NCI-H774 (cell line): Measurements from ENCODE around the gene MED13L.

Experiments
- DNase-seq: peaks from one replicate; lab custom pipeline; 2025; lab: John Stamatoyannopoulos, UW

The MED13L gene

DNA sequence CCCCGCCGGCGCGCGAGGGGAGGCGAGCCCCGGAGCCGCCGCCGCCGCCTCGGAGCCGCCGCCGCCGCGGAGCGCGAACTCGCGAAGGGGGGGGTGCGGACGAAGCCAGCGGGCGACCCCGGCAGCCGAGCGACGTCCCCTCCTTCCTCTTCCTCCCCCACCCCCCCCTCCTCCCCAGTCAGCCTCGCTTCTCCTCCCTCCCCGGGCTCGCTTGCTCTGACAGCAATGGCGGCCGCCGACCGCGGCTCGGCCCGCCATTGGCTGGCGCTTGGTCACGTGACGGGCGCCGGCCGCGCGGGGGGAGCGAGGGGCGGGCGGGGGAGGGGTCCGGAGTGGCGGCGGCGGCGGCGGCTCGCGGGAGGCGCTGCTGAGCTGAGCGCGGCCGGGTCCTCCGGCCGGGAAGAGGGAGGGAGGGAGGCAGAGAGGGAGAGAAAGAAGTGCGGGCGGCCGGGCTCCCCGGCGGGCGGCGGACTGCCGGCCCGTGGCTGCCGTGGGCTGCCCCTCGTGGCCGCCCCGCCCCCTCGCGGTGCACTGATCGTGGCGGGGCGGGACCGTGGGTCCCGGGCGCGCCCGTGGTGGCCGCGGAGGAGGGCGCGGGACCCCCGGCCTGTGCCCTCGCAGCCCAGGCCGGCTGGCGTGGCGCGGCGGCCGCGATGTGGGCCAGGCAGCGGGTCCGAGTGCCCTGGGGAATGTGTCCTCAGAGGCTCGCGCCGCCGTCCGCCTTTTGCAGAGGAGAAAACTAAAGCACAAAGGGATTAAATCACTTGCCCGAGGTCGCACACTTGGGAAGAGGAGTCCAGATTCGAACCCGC lies at the start of gene MED13L:
TSS of gene MED13L (minus strand) at position 227 of the 812 bp plus-strand sequence. CDS start 562 bp downstream, outside the sequence.
- DNase-seq: peak; percentile 92

DNA sequence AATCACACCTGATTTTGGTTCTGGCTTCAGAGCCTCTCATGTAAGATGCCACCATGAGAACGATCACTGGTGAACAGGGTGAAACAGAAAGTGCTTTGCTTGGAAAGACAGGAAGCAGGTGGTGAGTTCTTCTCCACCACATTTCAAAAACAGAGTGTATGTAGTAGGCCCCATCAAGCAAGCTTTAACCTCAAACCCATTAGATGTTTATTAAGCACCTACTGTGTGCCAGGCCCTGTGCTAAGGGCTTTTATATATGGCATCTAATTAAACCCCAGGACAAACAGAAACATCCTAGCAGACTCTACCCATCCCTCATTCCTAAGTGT lies 47.8 kb upstream of the MED13L start:
- no peak for DNase-seq

DNA sequence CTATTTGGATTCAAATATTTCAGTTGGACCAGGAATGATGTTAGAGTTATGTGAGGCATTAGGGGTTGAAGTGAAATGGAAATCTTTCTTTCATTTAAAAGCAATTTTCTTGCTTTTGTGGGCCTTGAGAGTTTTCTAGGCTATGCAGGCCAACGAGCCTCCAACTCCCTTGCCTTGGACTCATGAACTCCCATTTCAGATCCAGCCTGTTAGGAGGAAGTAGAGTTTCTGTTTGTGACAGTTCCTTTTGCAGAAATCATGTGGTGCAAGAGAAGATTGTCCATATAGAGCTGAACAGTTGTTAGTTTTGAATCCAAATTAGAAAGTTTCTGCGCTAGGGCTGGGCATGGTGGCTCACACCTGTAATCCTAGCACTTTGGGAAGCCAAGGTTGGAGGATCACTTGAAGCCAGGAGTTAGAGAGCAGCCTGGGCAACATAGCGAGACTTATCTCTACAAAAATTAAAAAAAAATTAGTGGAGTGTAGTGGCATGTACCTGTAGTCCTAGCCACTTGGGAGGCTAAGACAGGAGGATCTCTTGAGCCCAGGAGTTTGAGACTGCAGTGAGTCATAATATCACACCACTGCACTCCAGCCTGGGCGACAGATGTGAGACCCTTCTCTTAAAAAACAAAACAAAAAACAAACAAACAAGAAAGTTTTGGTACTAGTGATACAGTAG lies 47.3 kb upstream of the MED13L start:
- DNase-seq: no peak

DNA sequence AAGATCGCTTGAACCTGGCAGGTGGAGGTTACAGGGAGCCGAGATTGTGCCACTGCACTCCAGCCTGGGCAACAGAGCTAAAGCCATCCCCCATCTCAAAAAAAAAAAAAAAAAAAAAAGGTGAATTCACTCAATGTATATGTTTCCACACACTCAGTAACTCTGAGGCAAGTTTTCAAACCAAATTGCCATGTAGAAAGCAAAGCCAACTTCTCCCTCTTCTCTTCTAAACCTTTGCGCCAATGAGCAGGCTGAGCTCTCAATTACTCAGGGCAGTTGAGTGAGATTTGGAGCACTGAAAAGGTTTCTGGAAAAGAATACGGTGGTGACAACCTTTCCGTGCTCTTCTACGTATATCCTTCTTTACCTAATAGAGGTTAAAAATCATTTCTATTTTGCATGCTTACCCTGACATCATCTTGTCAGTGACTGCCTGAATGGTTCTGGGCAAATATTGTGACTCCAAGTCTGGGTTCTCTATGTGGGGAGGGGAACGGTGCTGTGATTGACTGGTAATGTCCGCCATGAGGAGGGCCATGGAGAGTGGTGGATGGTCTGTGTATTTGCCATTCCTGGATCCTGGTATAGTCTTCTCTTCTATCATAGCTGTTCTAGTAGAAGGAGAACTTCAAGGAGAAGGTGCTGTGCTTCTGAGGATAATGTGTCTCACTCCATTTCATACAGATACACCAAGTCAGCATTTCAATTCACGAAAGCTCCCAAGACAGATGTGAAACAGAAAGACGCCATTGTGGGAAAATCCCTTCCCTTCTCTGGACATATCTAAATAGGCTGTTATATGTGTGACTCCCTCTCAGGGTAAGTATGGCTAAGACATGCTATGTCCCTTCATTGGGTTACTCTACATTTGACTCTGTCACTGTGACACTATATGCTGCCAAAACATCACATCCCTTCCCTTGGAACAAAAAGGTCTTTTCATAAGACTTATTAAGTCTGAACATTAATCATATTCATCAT lies 46.2 kb upstream of the MED13L start:
- DNase-seq: no peak

DNA sequence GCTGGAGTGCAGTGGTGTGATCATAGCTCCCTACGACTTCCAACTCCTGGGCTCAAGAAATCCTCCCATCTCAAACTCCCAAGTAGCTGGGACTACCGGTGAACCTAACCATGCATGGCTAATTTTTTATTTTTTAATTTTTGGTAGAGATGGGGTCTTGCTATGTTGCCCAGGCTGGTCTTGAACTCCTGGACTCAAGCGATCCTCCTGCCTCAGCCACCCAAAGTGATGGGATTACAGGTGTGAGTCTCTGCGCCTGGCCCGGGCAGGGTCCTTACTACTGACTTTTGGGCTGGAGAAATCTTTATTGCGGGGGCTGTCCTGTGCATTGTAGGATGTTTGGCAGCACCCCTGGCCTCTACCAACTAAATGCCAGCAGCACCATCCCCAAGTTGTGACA lies 44.4 kb upstream of the MED13L start:
- no peak for DNase-seq

DNA sequence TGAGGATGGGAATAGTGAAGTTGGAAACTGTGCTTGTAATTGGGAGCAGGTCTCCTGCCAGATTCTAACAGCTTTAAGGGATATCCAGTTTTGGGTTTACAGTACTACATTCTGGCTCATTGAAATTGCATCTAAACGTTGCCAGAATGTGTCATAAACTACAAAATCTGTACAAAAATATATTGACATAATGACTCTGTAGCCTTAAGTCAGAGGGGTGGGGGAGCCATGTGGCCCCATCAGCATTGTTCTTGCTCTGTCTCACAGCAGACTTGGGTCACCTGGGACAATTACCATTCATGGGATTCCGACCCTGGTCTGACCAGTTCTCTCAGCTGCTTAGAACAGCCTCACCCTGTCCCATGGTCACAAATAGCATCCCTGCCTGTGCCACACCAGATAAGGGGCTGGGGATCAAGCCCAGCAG lies 43.3 kb upstream of the MED13L start:
- DNase-seq: no peak

DNA sequence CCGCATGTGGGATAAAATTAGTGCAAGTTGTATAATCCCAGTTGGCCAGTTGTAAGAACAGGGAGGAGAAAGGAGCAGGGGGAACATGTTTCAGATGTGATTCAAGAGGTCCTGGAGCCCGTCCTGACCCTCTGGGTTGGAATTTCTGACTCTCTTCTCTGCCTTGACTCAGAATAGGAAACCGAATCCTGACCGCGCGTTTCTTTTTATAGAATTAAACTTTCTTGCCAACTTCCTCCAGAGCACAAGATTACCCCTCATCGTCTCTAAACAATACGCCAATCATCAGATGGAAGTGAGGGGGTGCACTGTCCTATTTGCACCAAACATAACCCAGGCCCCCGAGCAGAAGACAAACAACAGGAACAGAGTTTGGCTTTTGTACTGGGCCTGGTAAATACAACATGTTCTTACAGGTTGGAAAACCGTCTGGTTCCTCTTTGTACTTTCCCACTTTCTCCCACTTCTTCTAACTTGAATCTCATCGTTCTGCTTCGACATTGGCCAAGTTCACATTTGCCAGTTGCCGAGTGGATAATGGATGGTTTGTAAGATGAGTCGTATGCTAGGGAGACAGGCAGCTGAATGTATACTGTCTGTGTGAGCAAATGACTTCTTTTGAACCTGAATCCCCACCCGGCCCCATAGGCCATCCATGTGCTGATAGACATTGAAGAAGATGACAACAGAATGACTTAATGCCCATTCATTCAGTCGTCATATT lies 42.6 kb upstream of the MED13L start:
- DNase-seq: no peak

DNA sequence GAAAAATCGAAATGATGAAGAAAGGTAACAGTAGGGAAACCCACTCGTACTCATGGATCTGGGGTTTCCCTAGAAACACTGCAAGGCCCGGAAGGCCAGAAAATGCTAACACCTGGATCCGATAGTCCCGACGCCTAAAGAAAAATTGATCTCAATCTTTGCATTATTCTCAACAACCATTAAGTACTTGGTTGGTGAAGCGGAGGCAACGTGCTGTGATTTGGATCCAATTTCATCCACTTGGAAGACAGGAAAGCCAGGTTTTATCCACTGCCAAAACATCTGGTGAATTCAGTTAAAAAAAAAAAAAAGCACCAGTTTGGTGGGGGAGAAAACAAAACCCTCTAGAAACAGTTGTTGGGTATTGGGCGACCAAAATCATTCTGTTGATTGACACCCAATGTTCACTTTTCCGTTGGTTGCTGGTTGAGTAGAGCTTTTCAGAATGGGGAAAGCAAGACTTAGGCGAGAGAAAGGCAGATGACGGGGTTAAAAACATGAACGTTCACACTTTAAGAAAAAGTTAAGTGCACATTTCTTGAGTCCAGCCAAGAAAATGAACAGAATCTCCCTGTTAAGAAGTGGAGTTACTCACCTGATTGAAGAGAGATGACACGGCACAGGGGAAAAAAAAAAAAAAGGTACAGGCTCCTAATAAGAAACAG lies 41.9 kb upstream of the MED13L start:
- DNase-seq: no peak

DNA sequence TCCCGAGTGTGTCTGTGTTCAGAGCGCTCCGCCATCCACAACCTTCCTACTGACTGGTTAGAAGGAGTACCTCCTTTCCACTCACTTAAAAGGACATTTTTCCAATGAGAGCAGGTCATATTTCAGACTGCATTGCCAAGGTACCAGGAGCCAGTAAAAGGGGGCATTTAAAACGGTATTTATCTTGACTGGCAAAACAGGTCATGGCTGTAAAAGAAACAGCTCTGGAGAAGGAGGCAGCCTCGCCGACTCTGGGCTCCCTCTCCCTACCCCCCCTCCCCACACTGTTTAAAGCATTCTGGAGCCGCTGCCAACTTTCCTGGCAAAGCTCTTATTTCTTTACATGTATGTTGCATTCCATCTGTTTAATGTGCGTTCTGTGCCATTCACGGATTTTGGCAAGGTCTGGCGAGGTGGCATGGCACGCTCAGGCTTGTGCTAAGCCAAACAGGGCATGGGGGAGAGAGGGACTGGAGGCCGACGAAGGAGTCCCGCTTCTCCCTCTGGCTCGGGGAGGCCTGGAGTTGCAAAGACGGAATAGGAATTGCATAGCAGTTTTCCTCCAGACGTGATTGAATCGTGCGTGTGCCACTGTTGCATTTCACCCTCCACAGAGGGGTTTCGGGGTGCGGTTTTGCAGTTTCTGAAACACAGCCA lies 41.2 kb upstream of the MED13L start:
- DNase-seq: no peak

DNA sequence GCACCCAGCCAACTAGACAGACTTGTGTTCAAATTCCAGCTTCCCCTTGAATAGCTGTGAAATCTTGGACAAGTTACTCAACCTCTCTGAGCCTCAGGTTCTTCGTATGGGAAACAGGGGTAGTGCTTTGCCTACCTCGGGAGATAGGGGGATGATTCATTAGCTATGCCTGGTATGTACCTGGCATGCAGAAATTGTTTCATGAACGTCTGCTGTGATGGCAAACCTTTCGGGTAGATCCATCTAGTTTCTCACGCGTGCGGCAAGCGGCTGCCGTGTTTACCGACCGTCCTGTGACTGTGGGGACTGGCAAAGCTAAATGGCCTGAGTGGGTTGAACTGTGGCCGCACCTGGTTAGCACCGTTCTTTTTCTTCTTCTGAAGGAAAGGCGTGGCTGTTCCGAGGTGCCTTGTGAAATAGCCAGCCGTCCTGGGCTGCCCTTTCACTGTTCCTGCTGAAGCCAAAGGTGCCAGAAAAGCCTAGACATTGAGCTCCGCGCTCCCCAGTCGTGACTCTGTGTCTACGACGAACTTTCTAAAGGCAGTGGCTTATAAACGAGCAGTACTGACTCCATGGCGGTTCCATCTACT lies 40.6 kb upstream of the MED13L start:
- no peak for DNase-seq

DNA sequence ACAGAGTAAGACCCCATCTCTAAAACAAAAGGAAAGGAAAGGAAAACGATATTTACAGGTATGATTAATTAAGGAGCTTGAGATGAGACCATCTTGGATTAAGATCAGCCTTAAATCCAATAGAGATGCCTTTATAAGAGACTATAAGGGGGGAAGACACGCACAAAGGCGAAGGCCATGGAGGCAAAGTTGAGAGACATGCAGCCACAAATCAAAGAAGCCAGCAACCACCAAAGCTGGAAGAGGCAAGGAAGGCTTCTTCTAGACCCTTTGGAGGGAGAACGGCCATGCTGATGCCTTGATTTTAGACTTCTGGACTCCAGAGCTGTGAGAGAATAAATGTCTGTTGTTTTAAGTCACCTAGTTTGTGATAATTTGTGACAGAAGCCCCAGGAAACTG lies 39.6 kb upstream of the MED13L start:
- no peak for DNase-seq

DNA sequence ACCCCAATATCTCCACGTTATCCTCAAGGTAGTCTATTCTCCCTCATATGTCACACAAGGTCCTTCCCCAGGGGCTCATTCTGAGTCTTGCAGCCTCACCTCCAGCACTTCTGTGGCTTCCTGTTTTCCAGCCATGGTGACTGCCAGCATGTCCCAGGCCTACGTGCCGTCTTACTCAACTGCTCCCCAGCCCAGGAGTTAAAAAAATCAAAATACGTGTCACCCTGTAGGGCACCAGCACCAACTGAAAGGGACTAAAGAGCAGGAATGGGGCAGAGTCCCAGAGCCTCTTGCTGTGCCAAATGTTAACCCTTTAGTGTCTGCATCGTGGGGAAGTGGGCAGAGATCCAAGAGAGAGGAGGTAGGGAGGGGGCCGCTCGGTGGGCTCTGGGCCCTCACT lies 37.0 kb upstream of the MED13L start:
- no peak for DNase-seq

DNA sequence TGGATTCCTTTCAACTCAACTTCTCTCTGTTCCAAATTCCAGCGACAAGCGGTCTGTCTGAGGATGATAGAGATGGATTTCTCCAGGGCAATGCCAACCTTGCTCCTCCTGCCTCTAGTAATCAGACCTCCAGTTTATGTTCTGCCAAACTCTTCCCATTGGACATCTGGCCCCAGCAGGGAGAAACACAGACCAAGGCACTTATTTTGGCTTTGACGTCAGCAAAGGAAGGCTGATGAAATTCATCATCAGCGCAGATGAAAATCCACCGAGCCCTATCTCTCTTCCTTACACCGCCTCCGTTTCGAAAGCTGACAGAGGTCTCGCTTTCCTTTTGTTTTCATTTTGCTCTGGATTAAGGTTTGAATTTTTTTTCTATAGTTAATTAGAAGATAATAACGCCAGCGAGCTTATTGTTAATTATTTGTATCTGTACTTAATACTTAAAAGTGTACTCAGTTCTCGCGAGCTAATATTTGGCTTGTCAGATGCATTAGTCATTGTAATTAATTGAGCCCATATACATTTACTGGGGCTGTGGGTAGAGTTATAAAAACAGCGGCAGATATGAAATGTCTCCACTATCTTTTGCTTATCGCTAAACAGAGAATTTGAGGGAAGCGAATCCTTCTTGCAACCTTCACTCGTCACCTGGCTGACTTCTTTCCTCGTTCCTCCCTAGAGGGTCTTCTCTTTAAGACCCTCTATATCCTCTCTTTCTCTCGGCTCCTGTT lies 35.9 kb upstream of the MED13L start:
- DNase-seq: peak; percentile 13

DNA sequence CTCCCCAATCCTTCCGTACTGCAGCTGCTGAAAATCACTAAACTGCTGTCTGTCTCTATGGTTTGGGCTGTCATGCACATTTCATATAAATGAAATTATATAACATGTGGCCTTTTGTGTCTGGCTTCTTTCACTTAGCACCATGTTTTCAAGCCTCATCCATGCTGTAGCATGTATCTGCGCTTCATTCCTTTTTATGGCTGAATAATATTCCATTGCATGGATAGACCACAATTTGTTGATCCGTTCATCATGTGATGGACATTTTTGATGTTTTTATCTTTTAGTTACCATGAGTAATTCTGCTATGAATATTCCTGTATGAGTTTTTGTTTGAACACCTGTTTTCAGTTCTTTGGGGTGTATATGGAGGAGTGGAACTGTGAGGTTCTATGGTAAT lies 32.6 kb upstream of the MED13L start:
- no peak for DNase-seq

DNA sequence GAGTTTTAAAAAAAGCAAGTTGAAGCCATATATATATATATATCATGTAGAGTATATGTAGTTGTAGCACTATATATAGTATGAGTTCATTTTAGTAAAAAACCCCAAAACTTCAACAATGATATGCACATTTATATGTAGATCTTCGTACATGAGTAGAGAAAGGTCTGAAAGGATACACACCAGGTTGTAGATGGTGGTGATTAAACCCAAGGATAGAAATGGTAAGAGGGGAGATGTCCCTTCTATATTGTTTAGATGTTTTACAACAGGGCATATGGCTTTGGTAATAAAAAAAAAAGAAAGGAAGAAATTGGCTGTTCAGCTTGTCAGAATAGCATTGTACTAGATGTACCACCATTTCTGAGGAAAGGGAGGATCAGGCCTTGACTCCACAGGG lies 31.9 kb upstream of the MED13L start:
- no peak for DNase-seq

DNA sequence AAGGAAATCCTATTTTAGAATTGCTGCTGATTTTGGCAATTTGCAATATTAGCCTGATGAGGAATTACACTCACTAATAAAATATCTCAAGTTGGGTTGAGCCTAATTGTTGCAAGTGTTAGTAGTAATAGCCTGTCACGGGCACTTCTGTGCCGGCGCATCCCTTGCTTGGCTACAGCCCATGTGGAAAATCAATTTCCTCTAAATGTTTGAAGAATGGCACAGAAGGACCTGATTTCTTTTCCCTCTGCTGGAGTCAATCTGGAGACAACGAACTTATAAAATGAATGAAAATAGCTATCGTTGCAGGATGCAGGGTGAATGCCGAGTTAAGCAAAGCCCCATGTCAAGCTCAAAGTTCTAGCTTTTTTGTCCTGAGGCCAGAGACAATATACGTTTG lies 31.2 kb upstream of the MED13L start:
- DNase-seq: no peak

DNA sequence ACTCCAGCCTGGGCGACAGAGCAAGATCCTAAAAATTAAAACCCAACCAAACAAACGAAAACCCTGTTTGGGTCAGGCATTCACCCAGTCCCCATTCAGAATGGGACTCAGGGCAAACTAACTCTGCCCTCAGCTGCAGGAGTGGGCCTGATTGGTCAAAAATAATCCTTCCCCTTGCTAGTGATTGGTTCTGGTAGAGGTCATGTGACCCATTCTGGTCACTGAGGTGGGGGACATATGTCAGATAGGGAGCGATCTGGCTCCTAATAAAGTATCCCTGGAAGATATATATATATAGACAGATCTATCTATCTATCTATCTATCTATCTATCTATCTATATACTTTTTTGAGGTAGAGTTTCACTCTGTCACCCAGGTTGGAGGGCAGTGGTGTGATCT lies 29.5 kb upstream of the MED13L start:
- DNase-seq: no peak

DNA sequence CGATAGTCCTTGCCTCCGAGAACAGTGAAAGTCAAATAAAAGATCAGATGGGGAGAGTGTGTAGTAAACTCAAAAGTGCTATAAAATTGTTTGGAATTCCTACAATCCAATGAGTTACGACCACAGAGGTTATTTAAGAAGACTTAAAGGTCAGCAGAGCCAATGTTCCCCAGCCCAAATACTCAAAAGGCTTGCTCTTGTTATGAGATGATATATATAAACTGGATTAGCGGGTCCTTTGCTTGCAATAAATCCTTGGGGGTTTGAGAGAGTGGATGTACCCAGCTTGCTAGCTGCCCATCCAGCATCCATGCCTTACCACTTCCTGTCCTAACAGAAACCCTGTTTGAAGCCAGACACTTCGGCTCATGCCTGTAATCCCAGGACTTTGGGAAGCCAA lies 29.0 kb upstream of the MED13L start:
- no peak for DNase-seq

DNA sequence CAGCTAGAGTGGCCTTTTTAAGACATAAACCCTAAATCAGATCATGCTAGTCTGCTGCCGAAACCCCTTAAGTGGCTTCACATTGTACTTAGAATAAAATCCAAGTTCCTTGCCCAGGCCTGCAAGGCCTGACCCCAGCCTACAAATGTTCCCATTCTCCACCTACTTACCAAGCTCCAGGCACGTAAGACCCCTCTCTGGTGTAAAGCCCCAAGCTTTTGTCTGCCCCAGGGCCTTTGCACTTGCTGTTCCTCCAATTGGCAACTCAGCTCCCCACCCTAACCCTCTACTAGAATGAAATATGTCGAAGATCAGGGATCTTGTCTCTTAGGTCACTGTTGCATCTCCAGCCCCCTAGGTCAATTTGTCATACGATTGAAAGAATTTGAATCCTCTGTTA lies 27.1 kb upstream of the MED13L start:
- DNase-seq: no peak

DNA sequence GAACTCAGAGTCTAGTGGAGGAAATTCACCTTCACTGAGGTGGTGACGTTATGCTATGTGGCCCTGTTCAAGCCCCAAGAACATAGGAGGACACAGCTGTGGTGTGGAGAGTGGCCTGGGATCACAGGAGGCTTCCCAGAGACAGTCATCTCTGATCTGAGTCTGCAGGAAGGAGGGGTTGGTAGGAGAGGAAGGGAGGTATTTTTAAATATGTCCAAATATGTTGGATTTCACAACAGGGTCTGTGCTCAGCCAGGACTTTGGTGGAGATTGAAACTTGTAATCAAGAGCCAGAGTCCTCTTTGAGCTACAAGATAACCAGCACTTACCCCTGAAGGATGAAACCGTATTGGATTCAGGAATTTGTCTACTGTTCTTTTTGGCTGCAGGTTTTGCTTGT lies 26.4 kb upstream of the MED13L start:
- no peak for DNase-seq
